GM18520 (cell line): Measurements from ENCODE around the gene WDR6.
"Not testable (repeated sequence)": the region's sequence is repeated elsewhere in the genome, so short reads cannot be mapped to it uniquely, and the experiment has no call there.

Source experiments
- ATAC-seq: cut with Tn5 transposase; IDR thresholded peaks from one replicate; pipeline ENCODE4 v1.9.1; 2021; ENCODE audit not compliant: unreplicated experiment

Gene WDR6

DNA sequence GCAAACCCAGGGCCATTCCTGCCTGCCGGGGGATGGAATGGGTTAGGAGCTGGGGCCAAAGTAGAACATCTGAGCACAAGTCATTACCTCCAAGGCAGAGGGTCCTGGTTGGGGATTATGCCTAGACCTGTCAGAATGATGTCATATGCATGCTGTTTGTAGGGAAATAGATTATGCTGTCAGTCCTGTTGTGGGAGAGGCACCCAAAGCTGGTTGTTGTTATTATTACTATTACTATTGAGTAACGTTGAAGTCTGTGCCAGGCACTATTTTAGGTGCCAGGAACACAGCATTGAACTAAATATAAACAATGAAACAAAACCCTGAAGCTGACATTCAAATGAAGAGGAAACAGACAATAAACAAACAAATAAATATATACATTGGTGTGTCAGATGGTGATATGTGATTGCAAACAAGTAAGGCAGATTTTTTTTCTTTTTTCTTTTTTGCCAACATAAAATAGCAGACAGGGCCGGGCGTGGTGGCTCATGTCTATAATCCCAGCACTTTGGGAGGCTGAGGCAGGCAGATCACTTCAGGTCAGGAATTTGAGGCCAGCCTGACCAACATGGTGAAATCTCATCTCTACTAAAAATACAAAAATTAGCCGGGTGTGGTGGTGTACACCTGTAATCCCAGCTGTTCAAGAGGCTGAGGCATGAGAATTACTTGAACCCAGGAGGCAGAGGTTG is 15.2 kb upstream of the WDR6 start:
- no peak for ATAC-seq

DNA sequence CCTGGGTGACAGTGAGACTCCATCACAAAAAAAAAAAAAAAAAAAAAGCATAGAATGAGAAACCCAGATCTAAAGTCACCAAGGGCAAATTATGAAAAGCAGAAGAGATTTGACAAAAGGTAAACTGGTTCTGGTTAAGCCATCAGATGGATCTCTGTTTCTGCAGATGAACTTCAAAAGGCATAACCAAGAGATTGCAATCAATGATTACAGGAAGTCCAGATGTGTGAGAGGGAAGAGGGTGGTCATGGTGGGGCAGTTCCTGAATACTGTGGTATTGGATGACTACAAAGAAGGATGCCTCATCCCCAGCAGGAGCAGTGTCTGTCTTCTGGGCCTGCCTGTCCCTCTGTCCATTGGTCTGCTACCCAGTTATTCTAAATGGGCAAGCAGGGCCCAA is 13.4 kb upstream of the WDR6 start:
- ATAC-seq: no peak

DNA sequence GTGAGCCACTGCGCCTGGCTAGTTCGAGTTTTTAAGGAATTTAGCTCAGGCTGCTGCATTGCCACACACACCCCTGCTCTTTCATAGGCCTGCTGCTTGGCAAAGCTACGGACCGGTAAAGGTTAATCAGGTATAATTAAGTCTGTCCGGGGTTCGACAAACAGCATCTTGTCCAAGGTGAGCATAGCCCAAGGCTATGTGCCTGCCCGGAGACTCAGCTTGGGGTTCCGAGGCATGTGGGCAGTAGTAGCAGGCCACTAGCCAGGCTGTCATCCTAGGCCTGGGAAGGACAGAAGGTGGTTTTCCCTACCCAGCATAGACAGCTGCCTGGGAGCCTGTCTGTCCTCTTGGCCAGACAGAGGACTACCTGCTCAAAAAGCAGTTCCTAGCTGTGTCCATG is 10.6 kb upstream of the WDR6 start:
- no peak for ATAC-seq

DNA sequence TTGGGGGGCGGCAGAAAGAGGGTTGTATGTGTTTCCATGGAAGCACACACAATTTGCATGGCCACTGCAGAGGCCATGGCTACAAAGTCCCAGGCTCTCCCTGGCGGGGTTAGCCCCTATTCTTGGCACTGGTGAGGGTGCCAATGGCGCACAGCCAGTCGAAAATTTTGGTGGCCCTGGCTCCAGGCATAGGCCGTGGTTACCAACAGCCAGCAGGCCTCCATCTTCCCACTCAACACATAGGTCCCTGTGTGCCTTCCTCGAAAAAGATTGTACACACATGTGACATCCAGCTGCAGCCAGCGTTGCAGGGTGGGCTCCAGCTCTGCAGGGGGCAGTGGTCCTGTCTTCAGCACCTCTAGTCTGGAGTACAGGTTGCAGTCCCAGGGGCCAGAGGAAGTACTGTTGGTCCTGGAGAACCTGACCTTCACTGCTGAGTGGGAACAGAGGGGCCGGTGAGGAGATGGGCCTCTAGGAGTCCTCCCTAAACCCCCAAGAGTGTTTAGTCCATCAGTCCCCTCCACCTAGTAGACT is 10.0 kb upstream of the WDR6 start:
- ATAC-seq: no peak

DNA sequence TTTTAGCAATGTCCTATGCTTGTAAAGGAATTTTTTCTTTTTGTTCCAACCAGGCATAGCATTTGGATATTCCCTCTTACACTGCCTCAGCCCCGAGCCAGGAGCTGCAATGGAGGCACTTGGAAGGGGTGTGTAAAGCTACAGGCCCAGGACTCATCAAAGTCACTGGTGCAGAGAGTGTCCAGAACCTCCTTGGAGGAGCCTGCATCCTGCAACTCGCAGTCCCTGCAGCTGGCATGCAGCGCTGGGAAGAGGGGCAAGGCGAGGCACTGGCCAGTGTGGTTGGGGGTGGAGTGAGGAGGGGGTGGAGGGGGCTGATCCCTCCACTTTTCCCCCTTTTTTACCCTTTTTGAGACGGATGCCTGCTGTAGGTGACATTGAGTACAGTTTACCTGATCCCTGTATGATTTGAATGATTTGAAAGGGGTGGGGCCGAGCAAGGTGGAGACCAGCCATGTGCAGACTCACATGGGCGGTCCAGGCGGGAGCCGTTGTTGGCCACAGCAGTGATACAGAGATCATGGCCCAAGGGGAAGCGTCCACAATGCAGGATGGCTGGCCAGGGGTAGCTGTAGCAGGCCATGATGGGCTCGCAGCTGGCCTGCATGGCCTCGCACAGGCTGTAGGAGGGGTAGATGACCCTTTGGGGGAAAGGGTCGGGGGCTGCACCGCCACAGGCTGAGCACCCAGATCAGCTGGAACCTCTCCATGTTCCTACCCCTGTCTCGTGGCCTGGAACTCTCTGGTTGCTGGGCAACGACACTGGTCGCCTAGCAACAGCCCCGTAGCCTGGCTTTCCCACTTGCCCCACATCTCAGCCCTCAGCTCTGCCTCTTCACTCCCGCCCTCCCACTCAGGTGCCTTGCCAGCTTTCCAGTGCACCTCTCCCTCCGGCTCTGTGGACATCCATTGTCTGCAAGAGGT is 9.2 kb upstream of the WDR6 start:
- no peak for ATAC-seq

DNA sequence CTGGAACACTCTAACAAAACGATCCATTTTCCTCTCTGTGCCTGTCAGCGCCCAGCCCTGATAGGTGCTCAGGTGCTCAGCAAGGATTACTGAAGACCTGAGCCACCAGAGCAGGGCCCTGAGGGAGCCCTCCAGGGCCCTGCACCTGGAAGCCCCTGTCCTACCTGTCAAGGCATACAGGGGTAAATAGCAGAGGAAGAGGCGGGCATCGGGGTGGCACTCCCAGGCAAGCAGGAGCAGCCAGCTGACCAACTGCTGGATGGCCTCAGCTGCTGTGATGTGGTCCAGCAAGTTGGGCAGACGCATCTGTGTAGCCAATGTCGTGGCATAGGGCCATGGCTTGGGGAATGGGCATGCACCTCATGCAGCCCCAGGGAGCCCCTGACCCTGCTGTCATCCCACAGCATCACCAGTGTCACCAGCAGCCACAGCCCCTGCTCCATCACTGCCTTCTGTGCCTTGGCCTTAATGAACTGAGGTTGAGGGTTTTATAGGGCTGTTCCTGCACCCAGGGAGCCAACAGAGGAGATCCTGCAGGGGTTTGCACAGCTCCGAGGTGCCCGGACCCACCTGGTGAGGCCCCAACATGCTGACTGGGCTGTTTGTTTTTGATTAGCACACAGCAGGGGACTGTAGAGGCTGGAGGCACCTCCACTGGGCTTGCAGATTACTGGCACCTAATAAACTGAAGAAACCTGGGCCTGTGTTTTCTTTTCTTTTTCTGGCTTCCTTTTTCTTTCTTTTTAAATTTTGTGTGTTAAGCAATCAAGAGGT is 7.9 kb upstream of the WDR6 start:
- no peak for ATAC-seq

DNA sequence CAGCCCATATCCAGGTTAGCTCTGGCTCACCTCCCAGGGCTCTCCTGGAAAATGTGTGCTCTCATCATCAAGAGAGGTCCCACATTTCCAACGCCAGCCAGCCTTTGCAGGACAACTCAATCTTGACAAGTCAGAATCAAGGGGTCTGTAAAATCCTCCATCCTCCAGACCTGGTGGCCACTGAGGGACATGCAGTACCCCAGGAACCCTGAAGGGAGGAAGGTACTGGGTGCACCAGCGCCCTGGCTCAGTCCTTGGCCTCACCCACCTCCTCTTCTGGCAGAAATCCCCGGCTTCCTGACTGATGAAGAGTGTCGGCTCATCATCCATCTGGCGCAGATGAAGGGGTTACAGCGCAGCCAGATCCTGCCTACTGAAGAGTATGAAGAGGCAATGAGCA is 6.0 kb upstream of the WDR6 start:
- no peak for ATAC-seq

DNA sequence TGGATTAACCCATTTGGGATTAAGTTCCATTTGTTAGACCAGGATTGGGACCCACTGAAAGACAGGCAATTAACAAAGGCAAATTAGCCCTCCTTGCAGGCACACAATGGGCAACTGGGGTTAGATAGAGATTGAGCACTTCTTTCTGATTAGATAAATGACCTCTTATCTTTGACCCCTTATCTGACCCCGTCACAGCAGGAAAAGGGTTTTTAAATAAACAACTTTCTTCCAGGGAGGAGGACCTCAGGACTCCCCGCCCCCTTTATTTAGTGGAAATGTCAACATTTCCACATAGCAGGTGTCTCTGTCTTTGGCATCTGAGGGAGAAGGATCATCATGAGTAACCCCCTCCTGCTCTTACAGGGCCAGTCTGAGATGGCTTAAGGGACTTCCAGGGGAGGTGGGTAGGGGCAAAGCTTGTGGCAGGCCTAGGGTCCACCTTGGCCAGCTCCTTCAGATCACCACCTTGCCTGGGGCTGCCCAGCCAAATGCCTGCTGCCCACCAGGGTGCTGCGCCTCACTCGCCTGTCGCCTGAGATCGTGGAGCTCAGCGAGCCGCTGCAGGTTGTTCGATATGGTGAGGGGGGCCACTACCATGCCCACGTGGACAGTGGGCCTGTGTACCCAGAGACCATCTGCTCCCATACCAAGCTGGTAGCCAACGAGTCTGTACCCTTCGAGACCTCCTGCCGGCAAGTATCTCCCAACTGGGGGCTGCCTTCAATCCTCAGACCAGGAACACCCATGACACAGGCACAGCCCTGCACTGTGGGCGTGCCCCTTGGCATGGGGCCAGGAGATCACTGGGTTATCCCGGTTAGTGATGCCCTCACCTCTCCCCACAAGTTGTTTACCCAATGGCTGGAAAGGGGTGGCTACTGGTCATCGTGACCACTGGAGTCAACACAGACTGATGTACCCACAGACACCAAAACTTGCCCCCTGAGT is 2.6 kb upstream of the WDR6 start:
- no peak for ATAC-seq

DNA sequence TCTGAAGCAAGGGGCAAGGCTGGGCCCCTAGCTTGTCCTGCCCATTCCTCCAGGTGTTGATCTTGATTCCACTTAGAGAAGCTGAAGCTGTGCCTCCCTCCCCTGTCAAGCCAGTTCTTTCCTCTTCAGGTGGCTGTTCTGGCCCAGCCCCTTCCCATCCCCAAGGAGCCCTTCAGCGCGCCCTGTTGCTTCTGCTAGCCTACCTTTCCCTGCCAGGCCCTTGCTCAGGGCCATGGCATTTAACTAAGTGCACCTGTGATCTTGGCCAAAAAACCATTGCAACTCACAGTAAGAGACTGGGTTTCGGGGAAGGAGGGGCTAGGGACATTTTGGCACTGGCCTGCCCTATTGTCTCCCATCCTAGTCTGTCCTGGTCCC is 1.9 kb upstream of the WDR6 start:
- no peak for ATAC-seq

DNA sequence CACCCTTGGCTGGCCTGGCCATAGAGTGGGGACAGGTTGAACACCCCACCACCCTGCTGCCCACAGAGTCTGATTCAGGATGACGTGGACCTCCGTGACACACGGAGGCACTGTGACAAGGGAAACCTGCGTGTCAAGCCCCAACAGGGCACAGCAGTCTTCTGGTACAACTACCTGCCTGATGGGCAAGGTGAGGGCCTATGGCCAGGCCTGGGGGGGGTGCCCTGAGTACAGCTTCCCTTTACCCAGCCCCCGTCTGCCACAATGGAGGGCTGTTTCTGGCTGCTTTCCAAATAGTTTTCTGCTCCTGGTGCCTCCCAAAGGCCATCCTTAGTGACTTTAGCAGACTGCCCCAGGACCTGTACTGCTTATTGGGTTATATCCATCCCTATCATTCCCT is 1.2 kb upstream of the WDR6 start:
- ATAC-seq: no peak

DNA sequence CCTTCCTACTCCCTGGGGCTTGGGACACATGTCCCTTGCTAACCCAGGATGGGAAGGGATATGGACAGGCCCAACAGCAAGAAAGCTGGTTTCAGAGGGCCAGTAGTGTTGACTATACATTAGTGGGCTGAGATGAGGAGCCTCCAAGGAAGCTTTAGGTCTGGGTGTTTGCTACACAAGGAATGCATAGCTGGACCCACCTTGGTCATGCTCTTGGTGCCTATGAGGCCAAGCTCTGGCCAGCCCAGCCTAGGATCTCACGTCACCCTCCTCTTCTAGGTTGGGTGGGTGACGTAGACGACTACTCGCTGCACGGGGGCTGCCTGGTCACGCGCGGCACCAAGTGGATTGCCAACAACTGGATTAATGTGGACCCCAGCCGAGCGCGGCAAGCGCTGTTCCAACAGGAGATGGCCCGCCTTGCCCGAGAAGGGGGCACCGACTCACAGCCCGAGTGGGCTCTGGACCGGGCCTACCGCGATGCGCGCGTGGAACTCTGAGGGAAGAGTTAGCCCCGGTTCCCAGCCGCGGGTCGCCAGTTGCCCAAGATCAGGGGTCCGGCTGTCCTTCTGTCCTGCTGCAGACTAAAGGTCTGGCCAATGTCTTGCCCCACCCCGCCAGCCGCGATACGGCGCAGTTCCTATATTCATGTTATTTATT is 653 bp upstream of the WDR6 start:
- ATAC-seq: no peak

DNA sequence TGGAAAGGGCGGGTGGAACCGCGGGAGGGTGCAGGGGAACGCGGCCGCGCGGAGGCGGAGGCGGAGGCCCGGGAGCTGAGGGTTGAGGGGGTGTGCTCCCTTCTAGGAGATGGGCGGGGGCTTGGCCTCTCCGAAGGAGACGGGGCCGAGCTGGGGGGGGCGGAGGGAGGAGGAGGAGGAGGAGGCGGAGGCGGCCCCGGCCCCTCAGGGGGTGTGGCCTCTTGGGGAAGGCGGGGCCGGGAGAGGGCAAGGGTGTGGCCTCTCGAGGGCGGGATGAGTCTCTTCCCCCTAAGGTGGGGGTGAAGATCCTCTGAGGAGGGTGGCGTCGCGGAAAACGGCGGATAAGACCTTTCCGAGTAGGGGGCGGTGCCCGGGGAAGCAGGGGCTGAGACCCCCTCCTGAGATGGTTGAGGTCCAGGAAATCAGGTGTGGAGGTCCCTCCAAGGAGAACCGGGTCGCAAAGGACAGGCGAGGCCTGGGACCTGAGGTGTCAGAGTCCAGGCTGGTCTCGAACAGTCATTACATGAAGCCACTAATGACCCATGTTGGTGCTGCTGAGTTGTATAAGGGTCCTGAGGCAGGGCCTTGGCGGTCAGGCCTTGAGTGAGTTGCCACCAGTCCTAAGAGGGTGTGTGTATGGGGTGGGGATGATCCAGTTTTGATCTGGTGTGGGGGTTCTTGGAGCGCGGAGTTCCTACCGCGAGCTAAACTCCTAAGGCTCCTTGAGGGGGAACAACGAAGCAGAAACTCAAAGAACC is 759 bp downstream of the WDR6 start:
- peak; percentile 9 for ATAC-seq

DNA sequence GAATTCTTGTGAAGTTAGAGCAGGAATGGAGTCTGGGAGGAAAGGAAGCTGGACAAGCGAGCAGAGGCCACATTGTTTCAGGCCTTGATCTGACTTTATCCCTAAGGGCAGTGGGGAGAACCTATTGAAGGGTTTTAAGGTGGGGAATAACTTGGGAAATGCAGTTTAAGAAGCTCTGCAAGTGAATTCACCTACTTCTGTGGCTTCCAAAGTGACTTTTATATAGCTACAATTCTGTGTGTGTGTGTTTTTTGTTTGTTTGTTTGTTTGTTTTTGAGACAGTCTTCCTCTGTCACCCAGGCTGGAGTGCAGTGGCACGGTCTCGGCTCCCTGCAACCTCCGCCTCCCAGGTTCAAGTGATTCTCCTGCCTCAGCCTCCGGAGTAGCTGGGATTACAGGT is 1.4 kb downstream of the WDR6 start:
- ATAC-seq: not testable (repeated sequence)

DNA sequence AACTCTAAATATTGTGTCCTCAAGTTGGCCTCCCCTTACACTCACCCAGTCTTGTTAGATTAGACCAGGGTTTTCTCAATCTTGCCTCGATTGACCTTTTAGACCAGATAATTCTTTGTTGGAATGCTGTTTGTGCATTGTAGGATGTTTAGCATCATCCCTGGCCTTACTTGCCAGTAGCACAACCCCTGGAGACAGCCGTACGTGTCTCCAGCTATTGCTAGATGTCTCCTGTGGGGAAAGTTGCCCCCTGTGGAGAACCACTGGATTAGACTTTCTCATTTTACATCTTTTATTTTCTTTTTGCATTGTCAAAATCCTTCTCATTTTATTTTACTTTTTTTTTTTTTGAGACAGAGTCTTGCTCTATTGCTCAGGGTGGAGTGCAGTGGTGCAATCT is 2.2 kb downstream of the WDR6 start:
- no peak for ATAC-seq

DNA sequence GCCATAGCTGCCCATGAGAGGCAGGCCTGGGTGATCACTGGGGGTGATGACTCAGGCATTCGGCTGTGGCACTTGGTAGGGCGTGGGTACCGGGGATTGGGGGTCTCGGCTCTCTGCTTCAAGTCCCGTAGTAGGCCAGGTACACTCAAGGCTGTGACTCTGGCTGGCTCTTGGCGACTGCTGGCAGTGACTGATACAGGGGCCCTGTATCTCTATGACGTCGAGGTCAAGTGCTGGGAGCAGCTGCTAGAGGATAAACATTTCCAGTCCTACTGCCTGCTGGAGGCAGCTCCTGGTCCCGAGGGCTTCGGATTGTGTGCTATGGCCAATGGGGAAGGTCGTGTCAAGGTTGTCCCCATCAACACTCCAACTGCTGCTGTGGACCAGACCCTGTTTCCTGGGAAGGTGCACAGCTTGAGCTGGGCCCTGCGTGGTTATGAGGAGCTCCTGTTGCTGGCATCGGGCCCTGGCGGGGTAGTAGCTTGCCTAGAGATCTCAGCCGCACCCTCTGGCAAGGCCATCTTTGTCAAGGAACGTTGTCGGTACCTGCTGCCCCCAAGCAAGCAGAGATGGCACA is 5.3 kb downstream of the WDR6 start:
- no peak for ATAC-seq

DNA sequence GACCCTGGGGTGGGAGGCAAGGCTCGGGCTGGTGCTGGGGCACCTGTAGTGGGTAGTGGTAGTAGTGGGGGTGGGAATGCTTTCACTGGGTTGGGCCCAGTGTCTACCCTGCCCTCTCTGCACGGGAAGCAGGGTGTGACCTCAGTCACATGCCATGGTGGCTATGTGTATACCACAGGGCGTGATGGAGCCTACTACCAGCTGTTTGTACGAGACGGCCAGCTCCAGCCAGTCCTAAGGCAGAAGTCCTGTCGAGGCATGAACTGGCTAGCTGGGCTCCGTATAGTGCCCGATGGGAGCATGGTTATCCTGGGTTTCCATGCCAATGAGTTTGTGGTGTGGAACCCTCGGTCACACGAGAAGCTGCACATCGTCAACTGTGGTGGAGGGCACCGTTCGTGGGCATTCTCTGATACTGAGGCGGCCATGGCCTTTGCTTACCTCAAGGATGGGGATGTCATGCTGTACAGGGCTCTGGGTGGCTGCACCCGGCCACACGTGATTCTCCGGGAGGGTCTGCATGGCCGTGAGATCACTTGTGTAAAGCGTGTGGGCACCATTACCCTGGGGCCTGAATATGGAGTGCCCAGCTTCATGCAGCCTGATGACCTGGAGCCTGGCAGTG is 6.0 kb downstream of the WDR6 start:
- ATAC-seq: no peak

DNA sequence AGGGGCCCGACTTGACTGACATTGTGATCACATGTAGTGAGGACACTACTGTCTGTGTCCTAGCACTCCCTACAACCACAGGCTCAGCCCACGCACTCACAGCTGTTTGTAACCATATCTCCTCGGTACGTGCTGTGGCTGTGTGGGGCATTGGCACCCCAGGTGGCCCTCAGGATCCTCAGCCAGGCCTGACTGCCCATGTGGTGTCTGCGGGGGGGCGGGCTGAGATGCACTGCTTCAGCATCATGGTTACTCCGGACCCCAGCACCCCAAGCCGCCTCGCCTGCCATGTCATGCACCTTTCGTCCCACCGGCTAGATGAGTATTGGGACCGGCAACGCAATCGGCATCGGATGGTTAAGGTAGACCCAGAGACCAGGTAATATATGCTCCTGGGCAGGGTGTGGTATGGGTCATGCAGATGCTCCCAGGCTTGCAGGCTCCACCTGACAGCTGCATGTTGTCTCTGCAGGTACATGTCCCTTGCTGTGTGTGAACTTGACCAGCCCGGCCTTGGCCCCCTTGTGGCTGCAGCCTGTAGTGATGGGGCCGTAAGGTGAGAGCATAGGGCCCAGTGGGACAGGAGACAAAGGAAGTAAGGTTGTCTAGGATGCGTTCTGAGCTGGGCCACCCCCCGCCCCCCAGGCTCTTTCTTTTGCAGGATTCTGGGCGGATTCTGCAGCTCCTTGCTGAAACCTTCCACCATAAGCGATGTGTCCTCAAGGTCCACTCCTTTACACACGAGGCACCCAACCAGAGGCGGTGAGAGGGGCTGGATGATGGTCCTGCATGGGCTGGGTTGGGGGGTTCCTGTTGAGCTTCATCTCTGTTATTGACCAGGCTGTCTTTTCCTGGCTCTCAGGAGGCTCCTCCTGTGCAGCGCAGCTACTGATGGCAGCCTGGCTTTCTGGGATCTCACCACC is 6.8 kb downstream of the WDR6 start:
- no peak for ATAC-seq
